ENCODE results near the gene PAGE2B. TPM values are rescaled to one million over a fixed set of nuclear protein-coding genes. Genes with fewer than 3 reads are reported as not detected.

The PAGE2B gene
- total RNA-seq, 1 experiment from 2014 or later: 0.94 TPM

Other genes starting within 250 kb of the PAGE2B start
- 39.6 to 51.0 TPM (median 41.6 TPM) in 3 replicates for gene TRO, start 154.2 kb upstream of the PAGE2B start, total RNA-seq (2021)
- gene PFKFB1, start 80.8 kb upstream of the PAGE2B start, total RNA-seq (2021): 0.42 to 1.1 TPM (median 0.60 TPM) in 3 replicates
- gene APEX2, start 74.7 kb upstream of the PAGE2B start, total RNA-seq (2021): 18.7 to 19.9 TPM (median 19.3 TPM) in 3 replicates
- gene ALAS2, start 44.1 kb upstream of the PAGE2B start, total RNA-seq (2021): 0.30 to 0.35 TPM in 2 of 3 replicates, not detected in the other
- not detected in 3 replicates for gene PAGE2, start 14.0 kb downstream of the PAGE2B start, total RNA-seq (2021)
- not detected in 3 replicates for gene PAGE5, start 145.3 kb downstream of the PAGE2B start, total RNA-seq (2021)
- gene PAGE3, start 189.9 kb downstream of the PAGE2B start, total RNA-seq (2021): not detected in 3 replicates

All from WTC11 (cell line).